ENCODE data around the gene TAGLN.

DNA sequence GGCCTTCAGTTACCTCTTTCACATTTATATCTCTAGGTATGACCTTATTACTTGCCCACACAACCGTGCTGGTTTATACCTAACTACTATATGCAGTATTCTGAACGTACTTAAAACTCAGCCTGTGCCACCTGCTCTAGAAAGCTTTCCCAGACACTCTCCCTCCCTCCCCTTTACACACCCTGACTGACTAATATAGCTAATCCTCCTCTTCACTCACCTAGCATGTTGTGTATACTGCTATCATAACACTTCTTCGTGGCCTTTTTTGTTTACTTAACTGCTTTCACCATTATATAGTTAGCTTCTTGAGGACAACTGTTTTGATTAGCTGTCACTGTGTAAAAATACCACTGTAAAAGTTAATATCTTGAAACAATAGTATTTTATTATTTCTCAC is 56.8 kb downstream of the TAGLN start:
- TF ChIP-seq, protein P1, sequence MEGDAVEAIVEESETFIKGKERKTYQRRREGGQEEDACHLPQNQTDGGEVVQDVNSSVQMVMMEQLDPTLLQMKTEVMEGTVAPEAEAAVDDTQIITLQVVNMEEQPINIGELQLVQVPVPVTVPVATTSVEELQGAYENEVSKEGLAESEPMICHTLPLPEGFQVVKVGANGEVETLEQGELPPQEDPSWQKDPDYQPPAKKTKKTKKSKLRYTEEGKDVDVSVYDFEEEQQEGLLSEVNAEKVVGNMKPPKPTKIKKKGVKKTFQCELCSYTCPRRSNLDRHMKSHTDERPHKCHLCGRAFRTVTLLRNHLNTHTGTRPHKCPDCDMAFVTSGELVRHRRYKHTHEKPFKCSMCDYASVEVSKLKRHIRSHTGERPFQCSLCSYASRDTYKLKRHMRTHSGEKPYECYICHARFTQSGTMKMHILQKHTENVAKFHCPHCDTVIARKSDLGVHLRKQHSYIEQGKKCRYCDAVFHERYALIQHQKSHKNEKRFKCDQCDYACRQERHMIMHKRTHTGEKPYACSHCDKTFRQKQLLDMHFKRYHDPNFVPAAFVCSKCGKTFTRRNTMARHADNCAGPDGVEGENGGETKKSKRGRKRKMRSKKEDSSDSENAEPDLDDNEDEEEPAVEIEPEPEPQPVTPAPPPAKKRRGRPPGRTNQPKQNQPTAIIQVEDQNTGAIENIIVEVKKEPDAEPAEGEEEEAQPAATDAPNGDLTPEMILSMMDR (IDR thresholded peaks at IDR 0.05) = no peak
- no peak for TF ChIP-seq POLR2A (IDR thresholded peaks at IDR 0.05)
